Gastroesophageal sphincter (tissue), 4 donors: Measurements from ENCODE around the gene IQGAP2. TPM values are rescaled to one million over a fixed set of nuclear protein-coding genes. Genes with fewer than 3 reads are reported as not detected.

Experiments used
- ATAC-seq: fragments of 150-250 bp; one replicate; pipeline ENCODE4 v1.9.1; 2016; ENCODE audit warnings: mild to moderate bottlenecking, moderate library complexity
- H3K27ac ChIP-seq, 4 donors: fragments of 200-600 bp; sonication (generic) in 3 of 4; 1 replicate in 3 of 4; 2 replicates in 1 of 4; pipeline ENCODE4 v1.5.1; 2016 to 2019
- H3K27me3 ChIP-seq: fragments of 200-600 bp; sonication (generic); one replicate; pipeline ENCODE4 v1.5.1; 2019
- H3K36me3 ChIP-seq, 2 donors: fragments of 200-600 bp; sonication (generic); one replicate each; pipeline ENCODE4 v1.5.1; 2019; ENCODE audit warnings: control low read depth in 1 of 2
- H3K4me1 ChIP-seq, 3 donors: fragments of 200-600 bp; sonication (generic); 1 replicate in 2 of 3; 2 replicates in 1 of 3; pipeline ENCODE4 v1.5.1; 2016 to 2019; ENCODE audit warnings: control low read depth in 2 of 3
- H3K4me3 ChIP-seq, 2 donors: fragments of 200-600 bp; sonication (generic); one replicate each; pipeline ENCODE4 v1.5.1; 2019; ENCODE audit warnings: mild to moderate bottlenecking in 1 of 2, moderate library complexity in 1 of 2
- H3K9me3 ChIP-seq, 3 donors: fragments of 200-600 bp; sonication (generic); one replicate each; pipeline ENCODE4 v1.5.1; 2017 to 2019; ENCODE audit warnings: control low read depth in 2 of 3
- EP300 ChIP-seq: sonication (generic); formaldehyde crosslinking; IDR thresholded peaks from one replicate; pipeline ENCODE4 v1.6.1; 2017; ENCODE audit warnings: antibody characterized with exemption, mild to moderate bottlenecking
- POLR2A ChIP-seq, 2 donors: fragments of 450-650 bp; IDR thresholded peaks; one replicate each; pipeline ENCODE4 v1.6.1; 2017; ENCODE audit warnings: antibody characterized with exemption in 2 of 2, mild to moderate bottlenecking in 2 of 2, moderate library complexity in 1 of 2
- POLR2AphosphoS5 ChIP-seq: sonication (generic); formaldehyde crosslinking; IDR thresholded peaks from one replicate; pipeline ENCODE4 v1.6.1; 2017; ENCODE audit warnings: antibody characterized with exemption
- WGBS, 2 donors: methylation state at CpG; one replicate each; pipeline ENCODE4 v1.1.5; 2018; ENCODE audit warnings: low coverage in 1 of 2; 5-methylcytosine and 5-hydroxymethylcytosine counted together
- total RNA-seq, 4 donors: library from RNA; depleted of rRNA; stranded (reverse); fragments of >200 nt; gene quantifications; one replicate each; pipeline ENCODE4 v1.1.0, GENCODE V29; 2016
- TF ChIP-seq, protein P1 (sequence below), 4 experiments: fragments of 200-600 bp in 2 of 4; fragments of 450-650 bp in 2 of 4; sonication (generic) in 1 of 4; IDR thresholded peaks; one replicate each; pipeline ENCODE4 v1.5.1; 2017 to 2019; ENCODE audit warnings: antibody characterized with exemption in 4 of 4, mild to moderate bottlenecking in 2 of 4, moderate library complexity in 2 of 4

Gene IQGAP2
- total RNA-seq, 4 donors from 2014 or later = 15.7 to 34.4 (median 25.8) TPM

DNA sequence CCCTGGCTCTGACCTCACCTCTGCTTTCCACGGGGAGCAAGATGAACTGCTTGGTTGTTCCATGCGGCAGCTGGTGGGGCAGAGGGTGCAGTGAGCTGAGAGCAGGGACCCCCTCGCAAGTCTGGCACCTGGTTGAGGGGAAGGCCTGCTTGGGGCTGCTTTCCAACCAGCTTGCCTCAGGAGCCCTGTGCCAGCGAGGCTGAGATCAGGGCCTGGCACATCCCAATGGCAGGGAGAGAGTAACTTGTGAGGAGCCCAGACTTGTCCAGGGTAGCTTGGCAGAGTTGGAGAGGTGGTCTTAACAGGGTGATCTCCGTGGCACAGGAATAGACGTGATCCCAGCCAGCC lies 68.9 kb downstream of the IQGAP2 start:
- Histone ChIP-seq H3K9me3 (no peaks in the 10 kb centered on the region), H3K4me1 (no peaks in the 10 kb centered on the region), H3K27me3 (no peaks in the 10 kb centered on the region), H3K27ac (no peak overlapping the region), H3K4me3 (no peak overlapping the region), H3K36me3 (no peaks in the 10 kb centered on the region)
- no peak for ATAC-seq
- WGBS, 2 donors = 57 to 84% methylated on average over 2 to 3 of the region's 6 CpGs
- TF ChIP-seq POLR2A (IDR thresholded peaks at IDR 0.05) = no peak
- TF ChIP-seq, protein P1, sequence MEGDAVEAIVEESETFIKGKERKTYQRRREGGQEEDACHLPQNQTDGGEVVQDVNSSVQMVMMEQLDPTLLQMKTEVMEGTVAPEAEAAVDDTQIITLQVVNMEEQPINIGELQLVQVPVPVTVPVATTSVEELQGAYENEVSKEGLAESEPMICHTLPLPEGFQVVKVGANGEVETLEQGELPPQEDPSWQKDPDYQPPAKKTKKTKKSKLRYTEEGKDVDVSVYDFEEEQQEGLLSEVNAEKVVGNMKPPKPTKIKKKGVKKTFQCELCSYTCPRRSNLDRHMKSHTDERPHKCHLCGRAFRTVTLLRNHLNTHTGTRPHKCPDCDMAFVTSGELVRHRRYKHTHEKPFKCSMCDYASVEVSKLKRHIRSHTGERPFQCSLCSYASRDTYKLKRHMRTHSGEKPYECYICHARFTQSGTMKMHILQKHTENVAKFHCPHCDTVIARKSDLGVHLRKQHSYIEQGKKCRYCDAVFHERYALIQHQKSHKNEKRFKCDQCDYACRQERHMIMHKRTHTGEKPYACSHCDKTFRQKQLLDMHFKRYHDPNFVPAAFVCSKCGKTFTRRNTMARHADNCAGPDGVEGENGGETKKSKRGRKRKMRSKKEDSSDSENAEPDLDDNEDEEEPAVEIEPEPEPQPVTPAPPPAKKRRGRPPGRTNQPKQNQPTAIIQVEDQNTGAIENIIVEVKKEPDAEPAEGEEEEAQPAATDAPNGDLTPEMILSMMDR (IDR thresholded peaks at IDR 0.05) = no peak
- TF ChIP-seq EP300 = no peak
- TF ChIP-seq POLR2AphosphoS5 = no peak

DNA sequence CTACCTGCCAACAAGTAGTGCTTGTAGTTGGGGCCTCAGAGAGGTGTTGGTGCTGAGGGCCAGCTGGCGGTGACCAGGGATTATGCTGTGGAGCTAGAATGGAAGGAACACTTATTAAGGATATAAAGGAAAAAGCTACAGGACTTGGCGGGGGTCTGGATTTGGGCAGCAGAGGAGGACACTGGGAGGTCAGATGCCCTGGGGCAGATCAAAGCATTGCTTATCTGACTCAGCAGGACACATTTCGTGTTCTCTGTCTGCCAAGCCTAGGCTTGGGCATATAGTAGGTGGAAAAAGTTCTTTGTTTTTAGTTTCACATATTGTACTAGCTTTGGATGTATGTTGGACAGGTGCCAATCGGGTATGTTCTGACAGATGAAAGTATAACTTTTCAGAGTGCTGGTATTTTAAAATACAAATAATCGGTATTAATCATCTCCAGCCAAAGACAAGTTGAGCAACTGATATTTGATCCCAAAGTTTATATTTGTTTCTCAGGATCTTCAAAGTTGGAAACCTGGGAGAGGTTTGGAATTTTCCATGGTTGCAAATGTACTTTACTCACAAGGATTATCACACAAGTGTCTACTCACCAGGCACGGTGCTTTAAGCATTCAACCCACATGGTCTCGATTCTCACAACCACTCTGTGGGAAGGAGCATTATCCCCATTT lies 69.4 kb downstream of the IQGAP2 start:
- TF ChIP-seq POLR2A (IDR thresholded peaks at IDR 0.05) (no peak), POLR2AphosphoS5 (no peak), EP300 (no peak)
- TF ChIP-seq, protein P1 (IDR thresholded peaks at IDR 0.05) = no peak
- Histone ChIP-seq H3K36me3 (no peaks in the 10 kb centered on the region), H3K27ac (no peak overlapping the region), H3K4me1 (no peaks in the 10 kb centered on the region), H3K27me3 (no peaks in the 10 kb centered on the region), H3K9me3 (no peaks in the 10 kb centered on the region), H3K4me3 (no peak overlapping the region)
- no peak for ATAC-seq
- 75 to 77% methylated on average over 4 to 5 of the region's 7 CpGs for WGBS, 2 donors

DNA sequence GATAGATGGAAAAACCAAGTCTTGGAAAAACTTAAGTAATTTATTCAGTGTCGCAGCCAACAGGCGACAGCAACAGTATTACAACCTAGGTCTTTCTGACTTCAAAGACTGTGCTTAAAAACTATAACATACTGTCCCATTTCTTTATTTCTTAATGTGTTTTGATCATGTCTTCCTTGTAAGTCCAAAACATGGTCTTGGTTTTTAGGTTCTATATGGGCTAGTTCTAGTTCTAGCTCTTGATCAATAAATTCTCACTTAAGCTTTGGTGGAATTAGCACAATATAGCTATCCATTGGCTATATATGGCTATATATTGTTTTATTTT lies 69.9 kb downstream of the IQGAP2 start:
- 91 to 94% methylated on average over 2 of the region's 2 CpGs for WGBS, 2 donors
- no peak for ATAC-seq
- Histone ChIP-seq H3K36me3 (no peaks in the 10 kb centered on the region), H3K27ac (no peak overlapping the region), H3K4me3 (no peak overlapping the region), H3K27me3 (no peaks in the 10 kb centered on the region), H3K4me1 (no peaks in the 10 kb centered on the region), H3K9me3 (no peaks in the 10 kb centered on the region)
- TF ChIP-seq POLR2AphosphoS5 = no peak
- no peak for TF ChIP-seq POLR2A (IDR thresholded peaks at IDR 0.05)
- TF ChIP-seq EP300 = no peak
- TF ChIP-seq, protein P1 (IDR thresholded peaks at IDR 0.05) = no peak

DNA sequence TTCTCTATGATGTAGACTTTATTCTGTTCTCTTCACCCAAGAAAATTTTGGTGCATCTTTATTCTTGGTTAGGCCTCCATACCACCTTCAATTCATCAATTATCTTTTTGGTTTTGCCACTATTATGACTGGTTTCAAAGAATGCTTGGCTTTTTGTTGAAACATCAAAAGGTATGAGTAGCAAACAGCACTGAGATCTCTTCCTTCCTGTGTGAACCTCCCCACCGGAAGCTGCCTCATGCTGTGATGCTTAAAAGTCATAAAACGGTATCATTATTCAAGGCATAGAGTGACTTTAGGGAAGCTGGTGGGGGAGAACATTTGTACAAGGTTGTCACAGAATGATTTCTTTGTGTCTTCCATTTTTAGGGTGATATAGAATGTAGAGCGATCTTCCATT lies 70.6 kb downstream of the IQGAP2 start:
- Histone ChIP-seq H3K27ac (no peak overlapping the region), H3K36me3 (no peaks in the 10 kb centered on the region), H3K9me3 (no peaks in the 10 kb centered on the region), H3K27me3 (no peaks in the 10 kb centered on the region), H3K4me1 (no peaks in the 10 kb centered on the region), H3K4me3 (no peak overlapping the region)
- WGBS, 2 donors = 71 to 72% methylated on average over 3 of the region's 3 CpGs
- TF ChIP-seq, protein P1 (IDR thresholded peaks at IDR 0.05) = no peak
- TF ChIP-seq POLR2AphosphoS5 = no peak
- TF ChIP-seq POLR2A (IDR thresholded peaks at IDR 0.05) = no peak
- TF ChIP-seq EP300 = no peak
- no peak for ATAC-seq

DNA sequence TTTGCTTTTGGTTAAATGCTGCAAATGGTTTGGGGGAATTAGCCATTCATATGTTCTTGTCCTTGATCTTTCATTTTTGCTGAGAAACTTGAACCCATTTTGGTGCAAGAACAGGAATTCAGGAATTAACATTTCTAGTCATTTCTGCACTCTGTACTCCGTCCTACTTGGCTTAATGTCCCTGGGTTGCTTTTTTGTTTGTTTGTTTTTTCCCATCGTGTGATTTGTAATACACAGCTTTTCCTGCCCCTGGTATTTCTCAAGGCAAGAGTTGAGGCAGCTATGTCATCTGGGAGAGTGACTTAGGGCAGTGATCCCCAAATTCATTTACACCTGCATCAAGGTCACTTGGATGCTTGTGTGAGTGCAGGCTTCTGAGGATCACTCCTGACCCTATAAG lies 71.3 kb downstream of the IQGAP2 start:
- no peak for TF ChIP-seq EP300
- no peaks in the 10 kb centered on the region for H3K36me3 ChIP-seq
- no peaks in the 10 kb centered on the region for H3K27me3 ChIP-seq
- no peaks in the 10 kb centered on the region for H3K4me1 ChIP-seq
- WGBS, 2 donors = 75 to 88% methylated on average over 1 to 2 of the region's 2 CpGs
- no peak for ATAC-seq
- no peak overlapping the region for H3K4me3 ChIP-seq
- no peak overlapping the region for H3K27ac ChIP-seq
- no peaks in the 10 kb centered on the region for H3K9me3 ChIP-seq
